Activated CD8-positive, alpha-beta T cell treated with anti-CD3 and anti-CD28 coated beads for 36 hours (primary cell): Measurements from ENCODE around the gene SAMD4A. TPM values are rescaled to one million over a fixed set of nuclear protein-coding genes. Genes with fewer than 3 reads are reported as not detected.

Experiments
- ATAC-seq: fragments of 200-7000 bp; cut with Tn5 transposase; one replicate; pipeline ENCODE4 v1.10.0; 2021; ENCODE audit warnings: mild to moderate bottlenecking, moderate library complexity
- CTCF ChIA-PET: fragments of 350-600 bp; sonication (Branson Sonifier 250); formaldehyde crosslinking; loops from one replicate; lab custom pipeline; 2021; ENCODE audit warnings: antibody characterized with exemption; lab: Charles Lee
- POLR2A ChIA-PET: fragments of 350-600 bp; sonication (Branson Sonifier 250); formaldehyde crosslinking; loops from one replicate; lab custom pipeline; 2021; ENCODE audit warnings: antibody characterized with exemption; lab: Charles Lee
- DNase-seq: peaks from one replicate; pipeline ENCODE4 v3.0.0-alpha.2; 2020
- H3K27ac Mint-ChIP-seq: one replicate; pipeline ENCODE4 v1.8.0; 2021; ENCODE audit warnings: mild to moderate bottlenecking, mixed read lengths
- H3K27me3 Mint-ChIP-seq: one replicate; pipeline ENCODE4 v1.8.0; 2021; ENCODE audit warnings: mixed read lengths
- H3K36me3 Mint-ChIP-seq: one replicate; pipeline ENCODE4 v1.8.0; 2021; ENCODE audit warnings: low read depth, mixed read lengths
- H3K4me1 Mint-ChIP-seq: one replicate; pipeline ENCODE4 v1.8.0; 2021; ENCODE audit warnings: low read depth, mixed read lengths
- H3K4me3 Mint-ChIP-seq: one replicate; pipeline ENCODE4 v1.8.0; 2021; ENCODE audit warnings: mild to moderate bottlenecking, moderate library complexity, mixed read lengths
- H3K9me3 Mint-ChIP-seq: one replicate; pipeline ENCODE4 v1.8.0; 2021; ENCODE audit warnings: mixed read lengths
- intact Hi-C: fragments of 100-400 bp; cut with micrococcal nuclease; formaldehyde crosslinking; loops from one replicate; pipeline ENCODE4 v1.10.0; 2022
- total RNA-seq, 2 experiments: library from RNA; stranded (reverse); gene quantifications; one replicate each; pipeline ENCODE4 v1.2.3, GENCODE V29; 2021
- TF ChIP-seq, protein P1 (sequence below): fragments of 200-600 bp; IDR thresholded peaks from one replicate; pipeline ENCODE4 v1.8.0; 2022; ENCODE audit warnings: antibody characterized with exemption, mild to moderate bottlenecking

Gene SAMD4A
- total RNA-seq, 2 experiments from 2014 or later = 4.5 to 4.9 TPM

- H3K9me3 Mint-ChIP-seq = no peaks in the 10 kb centered on the region
- peaks cover 2% of the 10 kb centered on the region for H3K36me3 Mint-ChIP-seq
- no peak overlapping the region for H3K4me3 Mint-ChIP-seq
- no peak overlapping the region for H3K27ac Mint-ChIP-seq
- intact Hi-C loops = no loop called here
- DNase-seq = peak; percentile 20
- TF ChIP-seq, protein P1, sequence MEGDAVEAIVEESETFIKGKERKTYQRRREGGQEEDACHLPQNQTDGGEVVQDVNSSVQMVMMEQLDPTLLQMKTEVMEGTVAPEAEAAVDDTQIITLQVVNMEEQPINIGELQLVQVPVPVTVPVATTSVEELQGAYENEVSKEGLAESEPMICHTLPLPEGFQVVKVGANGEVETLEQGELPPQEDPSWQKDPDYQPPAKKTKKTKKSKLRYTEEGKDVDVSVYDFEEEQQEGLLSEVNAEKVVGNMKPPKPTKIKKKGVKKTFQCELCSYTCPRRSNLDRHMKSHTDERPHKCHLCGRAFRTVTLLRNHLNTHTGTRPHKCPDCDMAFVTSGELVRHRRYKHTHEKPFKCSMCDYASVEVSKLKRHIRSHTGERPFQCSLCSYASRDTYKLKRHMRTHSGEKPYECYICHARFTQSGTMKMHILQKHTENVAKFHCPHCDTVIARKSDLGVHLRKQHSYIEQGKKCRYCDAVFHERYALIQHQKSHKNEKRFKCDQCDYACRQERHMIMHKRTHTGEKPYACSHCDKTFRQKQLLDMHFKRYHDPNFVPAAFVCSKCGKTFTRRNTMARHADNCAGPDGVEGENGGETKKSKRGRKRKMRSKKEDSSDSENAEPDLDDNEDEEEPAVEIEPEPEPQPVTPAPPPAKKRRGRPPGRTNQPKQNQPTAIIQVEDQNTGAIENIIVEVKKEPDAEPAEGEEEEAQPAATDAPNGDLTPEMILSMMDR = no peak
- ChIA-PET POLR2A (interaction anchor here (1.0 kb wide), 1 partner anchor 17 kb away, joined by 4 read pairs; no protein-coding TSS in a partner anchor), CTCF (interaction anchor here (1.2 to 1.6 kb wide), 3 partner anchors 8 to 92 kb away, joined by 3 to 5 read pairs (median 3); no protein-coding TSS in a partner anchor)
- ATAC-seq = peak; percentile 45
- peaks cover 17% of the 10 kb centered on the region for H3K4me1 Mint-ChIP-seq
- peaks cover 23% of the 10 kb centered on the region for H3K27me3 Mint-ChIP-seq
Measured at GRCh38 chr14:54683882-54684794, 117.2 kb downstream of the SAMD4A start.

- Mint-ChIP-seq H3K9me3 (no peaks in the 10 kb centered on the region), H3K27ac (no peak overlapping the region), H3K27me3 (peaks cover 24% of the 10 kb centered on the region), H3K4me1 (peaks cover 24% of the 10 kb centered on the region), H3K4me3 (no peak overlapping the region), H3K36me3 (peaks cover 2% of the 10 kb centered on the region)
- ATAC-seq (no peak), DNase-seq (no peak)
- ChIA-PET POLR2A (interaction anchor here (1.0 to 1.2 kb wide), 2 partner anchors 12 to 16 kb away, joined by 3 to 4 read pairs; no protein-coding TSS in a partner anchor), CTCF (interaction anchor here (0.9 to 1.6 kb wide), 4 partner anchors 10 to 94 kb away, joined by 3 to 5 read pairs (median 3); no protein-coding TSS in a partner anchor)
- TF ChIP-seq, protein P1 = no peak
- intact Hi-C loops = no loop called here
Measured at GRCh38 chr14:54685286-54685845, 118.4 kb downstream of the SAMD4A start.

- intact Hi-C loops = no loop called here
- peaks cover 2% of the 10 kb centered on the region for H3K36me3 Mint-ChIP-seq
- H3K27me3 Mint-ChIP-seq = peaks cover 23% of the 10 kb centered on the region
- ATAC-seq (no peak), DNase-seq (no peak)
- H3K9me3 Mint-ChIP-seq = no peaks in the 10 kb centered on the region
- TF ChIP-seq, protein P1 = no peak
- ChIA-PET POLR2A (interaction anchor here (1.2 kb wide), 1 partner anchor 11 kb away, joined by 3 read pairs; no protein-coding TSS in a partner anchor), CTCF (interaction anchor here (1.0 kb wide), 1 partner anchor 87 kb away, joined by 3 read pairs; no protein-coding TSS in a partner anchor)
- peaks cover 25% of the 10 kb centered on the region for H3K4me1 Mint-ChIP-seq
- no peak overlapping the region for H3K4me3 Mint-ChIP-seq
- H3K27ac Mint-ChIP-seq = no peak overlapping the region
Measured at GRCh38 chr14:54686219-54686870, 119.4 kb downstream of the SAMD4A start.

DNA sequence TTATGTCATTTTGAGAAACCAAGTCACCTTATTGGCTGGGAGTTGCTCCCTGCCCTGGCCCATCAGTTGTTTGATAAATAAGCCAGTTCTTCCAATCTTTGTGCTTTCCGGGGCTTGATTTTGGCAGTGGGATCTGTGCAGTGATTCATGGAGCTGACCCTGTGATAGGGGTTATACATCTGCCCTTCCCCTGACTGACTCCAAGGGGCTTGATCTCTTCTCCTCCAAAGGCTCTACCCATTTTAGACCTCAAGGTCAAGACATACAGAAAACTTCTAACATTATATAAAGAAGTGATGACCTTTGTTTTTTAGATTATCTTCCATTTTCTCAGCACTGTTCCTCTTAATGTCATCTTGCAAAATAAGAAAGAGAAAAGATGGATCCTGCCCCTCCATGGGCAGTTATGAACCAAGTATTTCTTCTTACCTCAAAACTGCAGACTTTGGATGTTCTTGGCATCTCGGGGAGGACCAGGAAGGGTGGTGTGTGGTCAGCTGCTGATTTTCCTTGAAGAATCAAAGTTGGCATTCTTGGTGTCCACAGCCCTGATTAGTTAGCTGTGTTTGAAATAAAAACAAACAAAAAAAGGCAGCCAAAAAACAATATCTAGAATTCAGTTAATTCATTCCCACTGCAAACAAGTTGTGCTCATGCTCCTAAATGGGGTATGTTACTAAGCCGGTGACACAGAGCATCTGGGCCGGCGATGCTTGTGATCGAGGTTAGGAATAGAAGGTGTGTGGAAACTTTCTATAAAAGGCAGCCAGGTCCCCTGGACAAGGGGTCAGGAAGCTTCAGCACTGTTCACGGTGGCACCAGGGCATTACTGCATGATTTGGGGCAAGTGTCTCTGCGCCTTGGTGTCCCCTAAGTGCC, 120.2 kb downstream of the SAMD4A start:
- intact Hi-C loops = no loop called here
- CTCF ChIA-PET = interaction anchor here (1.0 kb wide), 1 partner anchor 86 kb away, joined by 3 read pairs; no protein-coding TSS in a partner anchor

More for the DNA sequence above, 120.2 kb downstream of the SAMD4A start:
- TF ChIP-seq, protein P1 = no peak
- Mint-ChIP-seq H3K27me3 (peaks cover 23% of the 10 kb centered on the region), H3K4me3 (no peak overlapping the region), H3K4me1 (peaks cover 25% of the 10 kb centered on the region), H3K27ac (no peak overlapping the region), H3K9me3 (no peaks in the 10 kb centered on the region), H3K36me3 (peaks cover 2% of the 10 kb centered on the region)
- POLR2A ChIA-PET = interaction anchor here (1.2 kb wide), 1 partner anchor 10 kb away, joined by 3 read pairs; no protein-coding TSS in a partner anchor
- no peak for ATAC-seq
- no peak for DNase-seq
